ENCODE results near the gene KHNYN.

The KHNYN gene

GRCh38 chr14:24409192-24409591 lies 20.6 kb upstream of the KHNYN start:
- H2BK120ac ChIP-seq (ENCODE audit: insufficient read depth, low read length, poor library complexity) = no peak overlapping the region
- no peak overlapping the region for H3K18ac ChIP-seq (ENCODE audit: low read length)
- H3K36me3 ChIP-seq (ENCODE audit: control insufficient read depth in 1 of 2, insufficient read depth in 2 of 2, low read length in 2 of 2) = peaks cover 61 to 70% of the 10 kb centered on the region in 2 experiments
- H2AFZ ChIP-seq (ENCODE audit: insufficient read depth, low read length, poor library complexity) = no peak overlapping the region
- H3K79me1 ChIP-seq (ENCODE audit: low read length) = no peaks in the 10 kb centered on the region
- no peak overlapping the region for H3K14ac ChIP-seq (ENCODE audit: low read length)
- H3K27ac ChIP-seq (ENCODE audit: low read depth, low read length) = no peak overlapping the region
- H3K4me2 ChIP-seq (ENCODE audit: low read length) = no peak overlapping the region
- H3K4me1 ChIP-seq (ENCODE audit: control insufficient read depth in 1 of 2, insufficient read depth in 2 of 2, low read length in 2 of 2) = no peaks in the 10 kb centered on the region
- DNase-seq = no peak
- H2BK12ac ChIP-seq (ENCODE audit: low read length) = no peak overlapping the region
- no peak overlapping the region for H4K8ac ChIP-seq (ENCODE audit: low read depth, low read length)
- H3K4ac ChIP-seq (ENCODE audit: low read depth, low read length) = no peak overlapping the region
- H2BK5ac ChIP-seq (ENCODE audit: low read depth, low read length, poor library complexity) = no peak overlapping the region
- H3K9ac ChIP-seq (ENCODE audit: low read length) = no peak overlapping the region
- no peaks in the 10 kb centered on the region for H3K79me2 ChIP-seq (ENCODE audit: control insufficient read depth, insufficient read depth, low read length, poor library complexity)
- WGBS (ENCODE audit: extremely low coverage, insufficient coverage, insufficient read length) = no CpG with 5 or more reads among the region's 6 CpGs
- H4K91ac ChIP-seq (ENCODE audit: low read depth, low read length) = no peak overlapping the region
- H2AK5ac ChIP-seq (ENCODE audit: low read length) = no peak overlapping the region
- no peak overlapping the region for H3K4me3 ChIP-seq (ENCODE audit: low read depth, low read length)
- no peaks in the 10 kb centered on the region for H3K27me3 ChIP-seq (ENCODE audit: insufficient read depth, low read length)
- H3K9me3 ChIP-seq (ENCODE audit: insufficient read depth, low read depth, low read length) = no peaks in the 10 kb centered on the region
- H3K23ac ChIP-seq (ENCODE audit: low read length) = no peak overlapping the region
- no peak overlapping the region for H4K12ac ChIP-seq (ENCODE audit: low read depth, low read length)

DNA sequence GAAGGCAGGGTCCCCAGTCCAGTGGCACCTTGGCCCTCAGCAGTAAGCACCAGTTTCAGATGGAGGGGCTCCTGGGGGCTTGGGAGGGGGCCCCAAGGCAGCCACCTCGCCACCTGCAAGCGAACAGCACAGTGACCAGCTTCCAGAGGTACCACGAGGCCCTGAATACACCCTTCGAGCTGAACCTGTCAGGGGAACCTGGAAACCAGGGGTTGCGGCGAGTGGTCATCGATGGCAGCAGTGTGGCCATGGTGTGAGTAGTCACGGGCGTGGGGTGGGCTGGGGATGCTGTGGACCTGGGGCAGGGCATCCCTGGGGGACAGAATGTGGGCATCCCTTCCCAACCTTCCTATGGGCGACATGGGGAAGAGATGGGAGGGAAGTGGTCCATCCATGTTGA lies 19.8 kb upstream of the KHNYN start:
- no peak overlapping the region for H4K91ac ChIP-seq (ENCODE audit: low read depth, low read length)
- H3K4me1 ChIP-seq (ENCODE audit: control insufficient read depth in 1 of 2, insufficient read depth in 2 of 2, low read length in 2 of 2) = no peaks in the 10 kb centered on the region
- H3K4ac ChIP-seq (ENCODE audit: low read depth, low read length) = no peak overlapping the region
- WGBS (ENCODE audit: extremely low coverage, insufficient coverage, insufficient read length) = no CpG with 5 or more reads among the region's 10 CpGs
- H4K12ac ChIP-seq (ENCODE audit: low read depth, low read length) = no peak overlapping the region
- H3K27me3 ChIP-seq (ENCODE audit: insufficient read depth, low read length) = no peaks in the 10 kb centered on the region
- H4K8ac ChIP-seq (ENCODE audit: low read depth, low read length) = no peak overlapping the region
- no peaks in the 10 kb centered on the region for H3K79me2 ChIP-seq (ENCODE audit: control insufficient read depth, insufficient read depth, low read length, poor library complexity)
- H3K9ac ChIP-seq (ENCODE audit: low read length) = no peak overlapping the region
- no peaks in the 10 kb centered on the region for H3K9me3 ChIP-seq (ENCODE audit: insufficient read depth, low read depth, low read length)
- H3K4me3 ChIP-seq (ENCODE audit: low read depth, low read length) = no peak overlapping the region
- H2AK5ac ChIP-seq (ENCODE audit: low read length) = no peak overlapping the region
- no peak overlapping the region for H3K23ac ChIP-seq (ENCODE audit: low read length)
- peaks cover 67 to 74% of the 10 kb centered on the region in 2 experiments for H3K36me3 ChIP-seq (ENCODE audit: control insufficient read depth in 1 of 2, insufficient read depth in 2 of 2, low read length in 2 of 2)
- H2BK120ac ChIP-seq (ENCODE audit: insufficient read depth, low read length, poor library complexity) = no peak overlapping the region
- H2BK5ac ChIP-seq (ENCODE audit: low read depth, low read length, poor library complexity) = no peak overlapping the region
- no peak overlapping the region for H3K14ac ChIP-seq (ENCODE audit: low read length)
- no peak for DNase-seq
- H3K4me2 ChIP-seq (ENCODE audit: low read length) = no peak overlapping the region
- H2AFZ ChIP-seq (ENCODE audit: insufficient read depth, low read length, poor library complexity) = no peak overlapping the region
- no peak overlapping the region for H2BK12ac ChIP-seq (ENCODE audit: low read length)
- no peaks in the 10 kb centered on the region for H3K79me1 ChIP-seq (ENCODE audit: low read length)
- H3K18ac ChIP-seq (ENCODE audit: low read length) = no peak overlapping the region
- H3K27ac ChIP-seq (ENCODE audit: low read depth, low read length) = no peak overlapping the region

- Histone ChIP-seq H3K4me3 (ENCODE audit: low read depth, low read length) (no peak overlapping the region), H3K27me3 (ENCODE audit: insufficient read depth, low read length) (no peaks in the 10 kb centered on the region), H3K4ac (ENCODE audit: low read depth, low read length) (no peak overlapping the region), H2BK12ac (ENCODE audit: low read length) (no peak overlapping the region), H3K4me2 (ENCODE audit: low read length) (no peak overlapping the region), H3K79me2 (ENCODE audit: control insufficient read depth, insufficient read depth, low read length, poor library complexity) (no peaks in the 10 kb centered on the region), H2BK5ac (ENCODE audit: low read depth, low read length, poor library complexity) (no peak overlapping the region), H3K14ac (ENCODE audit: low read length) (no peak overlapping the region), H3K9ac (ENCODE audit: low read length) (no peak overlapping the region), H3K18ac (ENCODE audit: low read length) (no peak overlapping the region), H4K91ac (ENCODE audit: low read depth, low read length) (no peak overlapping the region), H3K79me1 (ENCODE audit: low read length) (no peaks in the 10 kb centered on the region), H3K27ac (ENCODE audit: low read depth, low read length) (no peak overlapping the region), H3K4me1 (ENCODE audit: control insufficient read depth in 1 of 2, insufficient read depth in 2 of 2, low read length in 2 of 2) (no peaks in the 10 kb centered on the region), H2AFZ (ENCODE audit: insufficient read depth, low read length, poor library complexity) (no peak overlapping the region), H2AK5ac (ENCODE audit: low read length) (no peak overlapping the region), H3K36me3 (ENCODE audit: control insufficient read depth in 1 of 2, insufficient read depth in 2 of 2, low read length in 2 of 2) (peaks cover 74 to 85% of the 10 kb centered on the region in 2 experiments), H3K23ac (ENCODE audit: low read length) (no peak overlapping the region), H4K8ac (ENCODE audit: low read depth, low read length) (no peak overlapping the region), H2BK120ac (ENCODE audit: insufficient read depth, low read length, poor library complexity) (no peak overlapping the region), H4K12ac (ENCODE audit: low read depth, low read length) (no peak overlapping the region), H3K9me3 (ENCODE audit: insufficient read depth, low read depth, low read length) (no peaks in the 10 kb centered on the region)
- no CpG with 5 or more reads among the region's 16 CpGs for WGBS (ENCODE audit: extremely low coverage, insufficient coverage, insufficient read length)
- peak; percentile 47 to 74 for DNase-seq
Observed at GRCh38 chr14:24411443-24412389, 18.0 kb upstream of the KHNYN start.

DNA sequence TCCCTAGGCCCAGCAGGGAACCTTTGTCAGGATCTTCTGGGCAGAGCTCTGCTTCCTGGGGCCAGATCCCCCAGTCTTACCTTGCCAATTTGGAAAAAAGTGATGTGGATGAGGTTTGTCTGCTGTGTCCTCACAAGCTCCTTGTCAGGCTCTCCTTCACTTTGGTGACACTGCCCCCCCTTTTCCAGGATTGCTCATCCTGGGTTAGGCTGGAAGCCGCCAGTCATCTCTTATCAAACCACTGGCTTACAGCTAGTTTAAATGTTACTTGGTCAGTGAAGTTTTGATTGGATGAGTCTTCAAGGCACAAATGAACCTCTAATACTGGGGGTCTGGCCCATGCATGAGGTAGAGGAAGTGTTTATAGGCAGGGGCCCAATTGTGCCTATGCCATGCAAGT lies 15.7 kb upstream of the KHNYN start:
- no peak overlapping the region for H2AK5ac ChIP-seq (ENCODE audit: low read length)
- no peak overlapping the region for H2AFZ ChIP-seq (ENCODE audit: insufficient read depth, low read length, poor library complexity)
- peaks cover 56 to 62% of the 10 kb centered on the region in 2 experiments for H3K36me3 ChIP-seq (ENCODE audit: control insufficient read depth in 1 of 2, insufficient read depth in 2 of 2, low read length in 2 of 2)
- no peak overlapping the region for H3K27ac ChIP-seq (ENCODE audit: low read depth, low read length)
- no peak for DNase-seq
- no peak overlapping the region for H3K14ac ChIP-seq (ENCODE audit: low read length)
- no peaks in the 10 kb centered on the region for H3K79me1 ChIP-seq (ENCODE audit: low read length)
- no peak overlapping the region for H2BK5ac ChIP-seq (ENCODE audit: low read depth, low read length, poor library complexity)
- H3K9ac ChIP-seq (ENCODE audit: low read length) = no peak overlapping the region
- H3K18ac ChIP-seq (ENCODE audit: low read length) = no peak overlapping the region
- H4K12ac ChIP-seq (ENCODE audit: low read depth, low read length) = no peak overlapping the region
- no peak overlapping the region for H3K4ac ChIP-seq (ENCODE audit: low read depth, low read length)
- H3K23ac ChIP-seq (ENCODE audit: low read length) = no peak overlapping the region
- H3K9me3 ChIP-seq (ENCODE audit: insufficient read depth, low read depth, low read length) = no peaks in the 10 kb centered on the region
- H4K8ac ChIP-seq (ENCODE audit: low read depth, low read length) = no peak overlapping the region
- no peaks in the 10 kb centered on the region for H3K79me2 ChIP-seq (ENCODE audit: control insufficient read depth, insufficient read depth, low read length, poor library complexity)
- no peaks in the 10 kb centered on the region for H3K4me1 ChIP-seq (ENCODE audit: control insufficient read depth in 1 of 2, insufficient read depth in 2 of 2, low read length in 2 of 2)
- H2BK12ac ChIP-seq (ENCODE audit: low read length) = no peak overlapping the region
- no peak overlapping the region for H3K4me3 ChIP-seq (ENCODE audit: low read depth, low read length)
- H3K27me3 ChIP-seq (ENCODE audit: insufficient read depth, low read length) = no peaks in the 10 kb centered on the region
- no peak overlapping the region for H4K91ac ChIP-seq (ENCODE audit: low read depth, low read length)
- no peak overlapping the region for H3K4me2 ChIP-seq (ENCODE audit: low read length)
- no CpG with 5 or more reads among the region's 1 CpG for WGBS (ENCODE audit: extremely low coverage, insufficient coverage, insufficient read length)
- no peak overlapping the region for H2BK120ac ChIP-seq (ENCODE audit: insufficient read depth, low read length, poor library complexity)
